MCF 10A (cell line): ENCODE measurements around the gene EGR4. TPM values are rescaled to one million over a fixed set of nuclear protein-coding genes. Genes with fewer than 3 reads are reported as not detected.

Source experiments
- BruUV-seq: library from RNA; stranded (reverse); fragments of 400-500 nt; replicated peaks from 2 replicates; lab custom pipeline; 2021; lab: Mats Ljungman, UMichigan
- CTCF ChIA-PET: fragments of 300-600 bp; sonication (Branson Sonifier 250); formaldehyde crosslinking; extraction: SDS; loops from one replicate; lab custom pipeline; 2021; ENCODE audit warnings: antibody characterized with exemption, inconsistent platforms; lab: Yijun Ruan, JAX
- POLR2A ChIA-PET: fragments of 300-600, 350-650 bp; sonication (Branson Sonifier 250); formaldehyde crosslinking; extraction: SDS; loops from one replicate; lab custom pipeline; 2020; ENCODE audit warnings: antibody characterized with exemption, inconsistent platforms; lab: Yijun Ruan, JAX
- DNase-seq: peaks from one replicate; pipeline ENCODE4 v3.0.0-alpha.2; 2018; ENCODE audit not compliant: unreplicated experiment
- H3K27ac Mint-ChIP-seq: one replicate; pipeline ENCODE4 v1.8.0; 2022; ENCODE audit warnings: mild to moderate bottlenecking, low read depth, mixed read lengths; ENCODE audit not compliant: unreplicated experiment
- H3K27me3 Mint-ChIP-seq: one replicate; pipeline ENCODE4 v1.8.0; 2022; ENCODE audit warnings: mixed read lengths; ENCODE audit not compliant: insufficient read depth, unreplicated experiment
- H3K36me3 Mint-ChIP-seq: one replicate; pipeline ENCODE4 v1.8.0; 2022; ENCODE audit warnings: mild to moderate bottlenecking, moderate library complexity, mixed read lengths; ENCODE audit not compliant: insufficient read depth, unreplicated experiment
- H3K4me1 Mint-ChIP-seq: one replicate; pipeline ENCODE4 v1.8.0; 2022; ENCODE audit warnings: mixed read lengths; ENCODE audit not compliant: insufficient read depth, unreplicated experiment
- H3K4me3 Mint-ChIP-seq: one replicate; pipeline ENCODE4 v1.8.0; 2022; ENCODE audit warnings: mild to moderate bottlenecking, moderate library complexity, mixed read lengths; ENCODE audit not compliant: unreplicated experiment
- H3K9me3 Mint-ChIP-seq: one replicate; pipeline ENCODE4 v1.8.0; 2022; ENCODE audit warnings: mixed read lengths; ENCODE audit not compliant: unreplicated experiment
- intact Hi-C: fragments of 100-400 bp; cut with micrococcal nuclease; formaldehyde crosslinking; loops from 2 replicates; pipeline ENCODE4 v1.14.1; 2022
- total RNA-seq: library from RNA; stranded (reverse); gene quantifications from 2 replicates; pipeline ENCODE4 v1.2.3, GENCODE V29; 2022
- TF ChIP-seq, protein P1 (sequence below): fragments of 200-600 bp; IDR thresholded peaks from one replicate; pipeline ENCODE4 v1.8.0; 2022; ENCODE audit warnings: antibody characterized with exemption, mild to moderate bottlenecking; ENCODE audit not compliant: unreplicated experiment

EGR4 gene
- total RNA-seq, 1 experiment from 2014 or later, result 0.37 TPM

DNA sequence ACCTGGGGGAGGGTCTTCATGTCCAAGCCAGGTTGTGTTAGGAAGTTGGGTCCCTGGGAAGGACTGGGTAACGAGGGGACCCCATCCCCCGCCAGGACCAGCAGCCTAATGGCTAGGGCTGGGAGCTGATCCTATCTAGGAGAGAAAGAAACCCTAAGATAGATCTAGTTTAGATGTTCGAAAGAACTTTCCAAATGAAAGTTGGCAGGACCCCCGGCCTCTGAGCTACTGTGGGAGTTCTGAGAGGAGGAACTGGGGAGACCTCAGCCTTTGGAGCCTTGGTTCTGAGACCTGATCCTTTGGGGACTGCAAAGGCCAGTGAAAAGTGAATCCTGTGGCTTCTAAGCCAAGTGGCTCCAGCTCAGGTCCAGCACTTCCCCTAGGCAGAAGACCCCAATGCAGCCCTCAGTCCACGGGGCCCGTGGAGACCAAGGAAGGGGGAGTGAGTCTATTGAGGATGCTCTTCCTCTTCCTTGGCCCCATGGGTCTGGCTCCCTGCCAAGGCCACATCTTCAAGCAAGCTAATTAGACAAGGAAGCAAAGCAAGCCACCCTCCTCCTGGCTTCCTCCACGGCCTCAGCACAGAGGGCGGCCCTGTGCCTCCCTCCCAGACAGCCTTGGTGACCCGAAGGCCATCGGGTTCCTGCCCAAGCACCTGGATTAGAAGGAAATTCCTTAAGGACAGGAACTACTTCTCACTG, 35.8 kb downstream of the EGR4 start:
- H3K4me1 Mint-ChIP-seq, result no peaks in the 10 kb centered on the region
- DNase-seq, result no peak
- intact Hi-C loops, result no loop called here
- H3K27ac Mint-ChIP-seq, result no peak overlapping the region
- H3K27me3 Mint-ChIP-seq, result no peaks in the 10 kb centered on the region
- no TSS peak for BruUV-seq
- TF ChIP-seq, protein P1, sequence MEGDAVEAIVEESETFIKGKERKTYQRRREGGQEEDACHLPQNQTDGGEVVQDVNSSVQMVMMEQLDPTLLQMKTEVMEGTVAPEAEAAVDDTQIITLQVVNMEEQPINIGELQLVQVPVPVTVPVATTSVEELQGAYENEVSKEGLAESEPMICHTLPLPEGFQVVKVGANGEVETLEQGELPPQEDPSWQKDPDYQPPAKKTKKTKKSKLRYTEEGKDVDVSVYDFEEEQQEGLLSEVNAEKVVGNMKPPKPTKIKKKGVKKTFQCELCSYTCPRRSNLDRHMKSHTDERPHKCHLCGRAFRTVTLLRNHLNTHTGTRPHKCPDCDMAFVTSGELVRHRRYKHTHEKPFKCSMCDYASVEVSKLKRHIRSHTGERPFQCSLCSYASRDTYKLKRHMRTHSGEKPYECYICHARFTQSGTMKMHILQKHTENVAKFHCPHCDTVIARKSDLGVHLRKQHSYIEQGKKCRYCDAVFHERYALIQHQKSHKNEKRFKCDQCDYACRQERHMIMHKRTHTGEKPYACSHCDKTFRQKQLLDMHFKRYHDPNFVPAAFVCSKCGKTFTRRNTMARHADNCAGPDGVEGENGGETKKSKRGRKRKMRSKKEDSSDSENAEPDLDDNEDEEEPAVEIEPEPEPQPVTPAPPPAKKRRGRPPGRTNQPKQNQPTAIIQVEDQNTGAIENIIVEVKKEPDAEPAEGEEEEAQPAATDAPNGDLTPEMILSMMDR, result no peak
- peaks cover 14% of the 10 kb centered on the region for H3K36me3 Mint-ChIP-seq
- H3K9me3 Mint-ChIP-seq, result no peaks in the 10 kb centered on the region
- no peak overlapping the region for H3K4me3 Mint-ChIP-seq
- ChIA-PET CTCF (interaction anchor here (0.6 to 1.8 kb wide), 7 partner anchors 9 to 412 kb away, joined by 3 to 7 read pairs (median 3); no protein-coding TSS in a partner anchor), POLR2A (no interaction called here)

DNA sequence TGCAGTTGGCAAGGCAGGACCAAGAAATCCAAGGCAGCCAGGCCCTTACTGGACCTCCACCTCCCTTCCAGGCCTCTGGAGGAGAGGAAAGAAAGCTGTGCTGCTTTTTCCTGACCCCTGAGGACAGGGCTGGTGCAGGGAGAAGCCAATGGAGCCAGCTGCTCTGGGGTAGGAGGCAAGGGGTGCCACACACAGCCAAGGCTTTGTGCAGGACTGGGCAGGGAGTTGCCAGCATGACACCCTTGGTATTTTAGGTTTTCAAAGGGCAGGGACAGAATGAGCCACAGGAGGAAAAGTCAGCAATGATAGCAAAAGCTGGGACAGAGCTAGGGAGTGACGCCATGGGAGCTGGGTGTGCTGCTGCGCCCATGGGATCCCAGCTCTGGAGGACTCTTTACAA, 36.3 kb downstream of the EGR4 start:
- CTCF ChIA-PET, result interaction anchor here (0.8 to 1.8 kb wide), 4 partner anchors 10 to 100 kb away, joined by 3 to 7 read pairs (median 4); no protein-coding TSS in a partner anchor
- peaks cover 20% of the 10 kb centered on the region for H3K36me3 Mint-ChIP-seq
- no peak overlapping the region for H3K27ac Mint-ChIP-seq

DNA sequence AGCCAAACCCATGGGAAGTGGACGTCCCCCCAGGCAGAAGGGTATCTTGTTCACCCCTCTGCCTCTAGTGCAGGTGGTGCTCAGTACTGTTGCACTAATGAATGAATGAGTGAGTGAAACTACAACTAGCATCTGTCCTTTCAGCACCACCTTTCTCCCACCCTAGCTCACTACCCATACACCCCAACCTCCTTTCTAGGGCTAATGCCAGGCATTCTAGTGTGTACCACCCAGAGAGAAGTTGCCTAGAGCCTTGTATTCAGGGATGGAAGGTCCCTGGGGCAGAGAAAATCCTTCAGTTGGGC, 36.8 kb downstream of the EGR4 start:
- no peak for DNase-seq
- peaks cover 24% of the 10 kb centered on the region for H3K36me3 Mint-ChIP-seq
- H3K27ac Mint-ChIP-seq, result no peak overlapping the region
- ChIA-PET POLR2A (no interaction called here), CTCF (interaction anchor here (1.1 to 1.8 kb wide), 2 partner anchors 44 to 488 kb away, joined by 4 to 7 read pairs; no protein-coding TSS in a partner anchor)
- H3K9me3 Mint-ChIP-seq, result no peaks in the 10 kb centered on the region
- no peaks in the 10 kb centered on the region for H3K27me3 Mint-ChIP-seq
- no TSS peak for BruUV-seq
- TF ChIP-seq, protein P1, result no peak
- intact Hi-C loops, result no loop called here
- no peaks in the 10 kb centered on the region for H3K4me1 Mint-ChIP-seq
- no peak overlapping the region for H3K4me3 Mint-ChIP-seq

More for the DNA sequence above, 36.3 kb downstream of the EGR4 start:
- Mint-ChIP-seq H3K4me1 (no peaks in the 10 kb centered on the region), H3K4me3 (no peak overlapping the region), H3K9me3 (no peaks in the 10 kb centered on the region), H3K27me3 (no peaks in the 10 kb centered on the region)
- intact Hi-C loops, result no loop called here
- TF ChIP-seq, protein P1, result no peak
- BruUV-seq, result no TSS peak
- POLR2A ChIA-PET, result no interaction called here
- DNase-seq, result no peak

DNA sequence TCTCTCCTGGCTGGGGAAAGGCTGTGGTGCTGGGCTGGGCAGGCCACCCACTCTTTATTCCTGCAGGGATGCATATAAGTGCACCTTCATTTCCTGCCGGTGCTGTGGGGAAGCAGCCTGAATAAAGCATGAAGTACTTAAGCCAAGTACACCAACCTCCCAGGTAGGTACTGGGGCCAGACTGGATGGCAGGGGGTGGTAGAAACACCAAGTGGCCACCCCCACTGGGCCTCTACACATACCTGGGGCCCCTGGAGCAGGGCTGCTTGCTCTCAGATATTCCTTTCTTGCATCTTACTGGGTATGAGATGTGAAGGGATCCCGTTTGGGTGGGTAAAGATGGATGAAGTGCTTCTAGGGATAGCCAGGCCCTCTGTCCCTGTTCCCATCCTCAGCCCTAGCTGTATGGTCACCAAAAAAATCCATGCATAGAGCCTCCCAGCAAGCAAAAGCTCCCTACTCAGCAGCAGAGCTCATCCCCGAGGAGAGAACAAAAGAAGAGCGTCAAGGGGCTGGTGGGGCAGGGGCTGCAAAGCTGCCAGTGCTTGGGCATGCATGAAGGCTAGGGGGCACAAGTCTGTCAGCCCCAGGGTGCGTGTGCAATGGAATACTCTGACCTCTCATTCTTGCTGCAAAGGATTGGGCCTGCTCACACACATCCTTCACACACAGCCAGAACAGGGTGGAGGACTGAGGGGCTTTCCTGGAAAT, 37.3 kb downstream of the EGR4 start:
- no peaks in the 10 kb centered on the region for H3K27me3 Mint-ChIP-seq
- POLR2A ChIA-PET, result interaction anchor here (1.7 kb wide), 1 partner anchor 11 kb away, joined by 7 read pairs; no protein-coding TSS in a partner anchor

More for the DNA sequence above, 37.3 kb downstream of the EGR4 start:
- no peak overlapping the region for H3K27ac Mint-ChIP-seq
- TF ChIP-seq, protein P1, result no peak
- CTCF ChIA-PET, result interaction anchor here (0.6 to 1.8 kb wide), 3 partner anchors 43 to 487 kb away, joined by 3 to 7 read pairs (median 4); no protein-coding TSS in a partner anchor
- no peak for DNase-seq
- peaks cover 29% of the 10 kb centered on the region for H3K36me3 Mint-ChIP-seq
- H3K4me1 Mint-ChIP-seq, result no peaks in the 10 kb centered on the region
- intact Hi-C loops, result no loop called here
- H3K9me3 Mint-ChIP-seq, result no peaks in the 10 kb centered on the region
- no peak overlapping the region for H3K4me3 Mint-ChIP-seq
- BruUV-seq, result no TSS peak
